ENCODE data around the gene FCGR3A.
"Not testable (repeated sequence)": the region's sequence is repeated elsewhere in the genome, so short reads cannot be mapped to it uniquely, and the experiment has no call there.

DNA sequence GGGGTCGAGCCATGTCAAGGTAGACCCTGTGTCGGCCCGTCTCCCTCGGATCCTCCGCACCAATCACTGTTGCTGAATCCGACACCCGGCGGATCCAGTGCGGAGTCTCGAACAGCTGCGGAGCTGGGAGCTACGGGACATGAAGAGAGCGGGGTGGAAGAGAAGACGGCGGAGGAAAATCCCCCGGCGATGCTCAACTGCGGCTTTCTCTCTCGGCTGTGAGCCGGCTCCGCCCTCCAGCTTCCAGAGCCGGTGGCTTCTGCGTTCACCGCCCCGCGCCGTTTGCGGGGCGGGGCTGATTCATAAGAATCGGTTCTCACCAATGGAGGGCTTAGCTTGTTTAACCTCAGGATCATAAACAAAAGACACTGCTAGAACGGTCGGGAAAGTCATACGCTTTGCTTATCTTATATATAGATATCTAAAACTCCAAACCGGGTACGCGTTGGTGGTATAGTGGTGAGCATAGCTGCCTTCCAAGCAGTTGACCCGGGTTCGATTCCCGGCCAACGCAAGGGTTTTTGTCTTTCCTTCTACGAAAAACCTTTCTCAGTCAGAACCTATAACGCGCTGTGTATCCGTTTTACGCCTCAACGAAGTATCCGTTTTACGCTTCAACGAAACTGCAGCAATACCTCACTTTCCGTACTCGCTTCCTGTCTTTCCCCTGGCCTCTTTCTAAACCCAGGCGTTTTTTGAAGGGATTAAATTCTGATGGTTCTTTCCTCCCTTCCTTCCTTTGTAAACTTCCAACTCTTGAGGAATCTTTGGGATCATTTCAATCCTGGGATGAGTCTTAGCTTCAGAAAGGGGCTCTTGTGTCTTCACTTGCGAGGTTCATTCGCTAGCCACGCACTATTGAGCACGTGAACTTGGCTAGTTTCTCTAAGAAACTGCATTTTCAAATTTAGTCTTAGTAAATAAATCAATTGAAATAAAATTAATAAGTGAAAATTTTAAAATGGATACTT is 18.7 kb downstream of the FCGR3A start:
- TF ChIP-seq, protein P1, sequence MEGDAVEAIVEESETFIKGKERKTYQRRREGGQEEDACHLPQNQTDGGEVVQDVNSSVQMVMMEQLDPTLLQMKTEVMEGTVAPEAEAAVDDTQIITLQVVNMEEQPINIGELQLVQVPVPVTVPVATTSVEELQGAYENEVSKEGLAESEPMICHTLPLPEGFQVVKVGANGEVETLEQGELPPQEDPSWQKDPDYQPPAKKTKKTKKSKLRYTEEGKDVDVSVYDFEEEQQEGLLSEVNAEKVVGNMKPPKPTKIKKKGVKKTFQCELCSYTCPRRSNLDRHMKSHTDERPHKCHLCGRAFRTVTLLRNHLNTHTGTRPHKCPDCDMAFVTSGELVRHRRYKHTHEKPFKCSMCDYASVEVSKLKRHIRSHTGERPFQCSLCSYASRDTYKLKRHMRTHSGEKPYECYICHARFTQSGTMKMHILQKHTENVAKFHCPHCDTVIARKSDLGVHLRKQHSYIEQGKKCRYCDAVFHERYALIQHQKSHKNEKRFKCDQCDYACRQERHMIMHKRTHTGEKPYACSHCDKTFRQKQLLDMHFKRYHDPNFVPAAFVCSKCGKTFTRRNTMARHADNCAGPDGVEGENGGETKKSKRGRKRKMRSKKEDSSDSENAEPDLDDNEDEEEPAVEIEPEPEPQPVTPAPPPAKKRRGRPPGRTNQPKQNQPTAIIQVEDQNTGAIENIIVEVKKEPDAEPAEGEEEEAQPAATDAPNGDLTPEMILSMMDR (IDR thresholded peaks at IDR 0.05): not testable (repeated sequence)
- TF ChIP-seq POLR2A (IDR thresholded peaks at IDR 0.05): peak; percentile 21
- TF ChIP-seq POLR2AphosphoS5 (IDR thresholded peaks at IDR 0.05); EP300 (IDR thresholded peaks at IDR 0.05; ENCODE audit: low read depth): not testable (repeated sequence)
